ENCODE results near the gene CLDND1. TPM values are rescaled to one million over a fixed set of nuclear protein-coding genes. Genes with fewer than 3 reads are reported as not detected.

CLDND1 gene
- total RNA-seq, 4 donors from 2014 or later: 80.0 to 192 (median 109) TPM

DNA sequence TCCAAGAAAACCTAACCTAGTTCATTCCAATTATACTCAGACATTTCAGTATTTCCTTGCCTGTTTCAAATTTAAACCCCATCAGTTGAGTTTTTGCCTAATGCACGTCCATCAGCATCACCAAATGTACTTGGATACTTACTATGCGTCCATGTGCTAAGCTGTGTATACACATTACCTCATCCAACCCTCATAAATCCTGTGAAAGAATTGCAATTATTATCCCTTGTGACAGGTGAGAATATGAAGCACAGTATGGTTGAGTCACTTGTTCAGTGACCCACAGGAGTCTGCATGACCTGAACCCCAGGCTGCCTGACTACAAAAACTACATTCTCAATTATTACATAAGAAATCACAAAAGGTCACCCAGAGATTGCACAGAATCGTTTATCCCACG lies 22.7 kb downstream of the CLDND1 start:
- Histone ChIP-seq H3K36me3 (no peaks in the 10 kb centered on the region), H3K27ac (peak overlapping the region in 1 of 4 donors; percentile 8), H3K4me3 (no peak overlapping the region), H3K27me3 (no peaks in the 10 kb centered on the region), H3K4me1 (peaks cover 0 to 24% (median 0%) of the 10 kb centered on the region in 3 donors), H3K9me3 (no peaks in the 10 kb centered on the region)
- WGBS, 2 donors: 71 to 74% methylated on average over 4 of the region's 4 CpGs
- intact Hi-C loops (cut with DNase I): no loop called here
- no peak for TF ChIP-seq POLR2A (IDR thresholded peaks at IDR 0.05)
- TF ChIP-seq, protein P1, sequence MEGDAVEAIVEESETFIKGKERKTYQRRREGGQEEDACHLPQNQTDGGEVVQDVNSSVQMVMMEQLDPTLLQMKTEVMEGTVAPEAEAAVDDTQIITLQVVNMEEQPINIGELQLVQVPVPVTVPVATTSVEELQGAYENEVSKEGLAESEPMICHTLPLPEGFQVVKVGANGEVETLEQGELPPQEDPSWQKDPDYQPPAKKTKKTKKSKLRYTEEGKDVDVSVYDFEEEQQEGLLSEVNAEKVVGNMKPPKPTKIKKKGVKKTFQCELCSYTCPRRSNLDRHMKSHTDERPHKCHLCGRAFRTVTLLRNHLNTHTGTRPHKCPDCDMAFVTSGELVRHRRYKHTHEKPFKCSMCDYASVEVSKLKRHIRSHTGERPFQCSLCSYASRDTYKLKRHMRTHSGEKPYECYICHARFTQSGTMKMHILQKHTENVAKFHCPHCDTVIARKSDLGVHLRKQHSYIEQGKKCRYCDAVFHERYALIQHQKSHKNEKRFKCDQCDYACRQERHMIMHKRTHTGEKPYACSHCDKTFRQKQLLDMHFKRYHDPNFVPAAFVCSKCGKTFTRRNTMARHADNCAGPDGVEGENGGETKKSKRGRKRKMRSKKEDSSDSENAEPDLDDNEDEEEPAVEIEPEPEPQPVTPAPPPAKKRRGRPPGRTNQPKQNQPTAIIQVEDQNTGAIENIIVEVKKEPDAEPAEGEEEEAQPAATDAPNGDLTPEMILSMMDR (IDR thresholded peaks at IDR 0.05): no peak
- no peak for DNase-seq

DNA sequence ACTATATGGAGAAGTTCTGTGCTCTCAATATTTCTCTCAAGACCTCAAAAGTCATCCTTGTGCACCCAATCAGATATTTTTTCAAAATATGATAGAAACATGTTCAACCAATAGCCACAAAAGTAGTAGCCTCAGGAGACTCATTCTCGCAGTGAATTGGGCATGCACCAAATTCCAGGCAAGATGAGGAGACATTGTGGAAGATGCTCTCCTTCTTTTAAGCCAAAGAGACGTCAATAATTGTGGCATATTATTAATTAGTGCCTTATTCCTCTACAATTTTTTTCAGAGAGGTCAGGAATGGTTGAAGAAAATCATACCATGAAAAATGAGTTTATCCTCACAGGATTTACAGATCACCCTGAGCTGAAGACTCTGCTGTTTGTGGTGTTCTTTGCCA lies 25.3 kb downstream of the CLDND1 start, which contains the start of gene OR5K2:
OR5K2 (plus strand) TSS at position 301 of the 400 bp plus-strand sequence; CDS start at position 301, 0 bp downstream.
- DNase-seq: no peak
- TF ChIP-seq POLR2A (IDR thresholded peaks at IDR 0.05): no peak
- TF ChIP-seq, protein P1 (IDR thresholded peaks at IDR 0.05): no peak
- 81 to 86% methylated on average over 2 of the region's 2 CpGs for WGBS, 2 donors
- no peaks in the 10 kb centered on the region for H3K27me3 ChIP-seq
- no peaks in the 10 kb centered on the region for H3K9me3 ChIP-seq
- H3K27ac ChIP-seq: no peak within 1 kb of the TSS
- H3K36me3 ChIP-seq: no peaks in the 10 kb centered on the region
- intact Hi-C loops (cut with DNase I): no loop called here
- H3K4me1 ChIP-seq: peaks cover 0 to 21% (median 0%) of the 10 kb centered on the region in 3 donors
- no peak within 1 kb of the TSS for H3K4me3 ChIP-seq

DNA sequence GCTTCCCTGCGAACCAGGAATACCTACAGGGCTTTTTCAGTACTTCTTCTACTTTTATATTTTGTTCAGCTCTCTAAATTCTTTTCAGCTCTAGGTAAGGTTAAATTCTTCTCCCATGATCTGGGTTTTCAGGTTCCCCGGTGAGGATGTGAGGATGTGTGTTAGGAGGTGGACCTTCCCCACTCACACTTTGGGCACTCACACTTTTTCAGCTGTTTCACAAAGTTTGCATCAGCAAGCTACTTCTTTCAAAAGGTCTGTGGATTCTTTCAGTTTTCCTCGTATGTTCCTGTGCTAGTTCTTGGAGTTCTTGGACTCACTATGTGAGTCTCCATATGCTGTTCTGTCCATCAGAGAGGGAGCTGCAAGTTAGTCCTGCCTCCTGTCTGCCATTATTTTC lies 39.1 kb downstream of the CLDND1 start:
- Histone ChIP-seq H3K27ac (no peak overlapping the region), H3K4me3 (no peak overlapping the region), H3K27me3 (no peaks in the 10 kb centered on the region), H3K4me1 (no peaks in the 10 kb centered on the region), H3K36me3 (no peaks in the 10 kb centered on the region), H3K9me3 (peaks cover 0 to 33% (median 14%) of the 10 kb centered on the region in 3 donors)
- no peak for DNase-seq
- intact Hi-C loops (cut with DNase I): no loop called here
- TF ChIP-seq POLR2A (IDR thresholded peaks at IDR 0.05): no peak
- TF ChIP-seq, protein P1 (IDR thresholded peaks at IDR 0.05): no peak
- 62 to 77% methylated on average over 3 of the region's 3 CpGs for WGBS, 2 donors

DNA sequence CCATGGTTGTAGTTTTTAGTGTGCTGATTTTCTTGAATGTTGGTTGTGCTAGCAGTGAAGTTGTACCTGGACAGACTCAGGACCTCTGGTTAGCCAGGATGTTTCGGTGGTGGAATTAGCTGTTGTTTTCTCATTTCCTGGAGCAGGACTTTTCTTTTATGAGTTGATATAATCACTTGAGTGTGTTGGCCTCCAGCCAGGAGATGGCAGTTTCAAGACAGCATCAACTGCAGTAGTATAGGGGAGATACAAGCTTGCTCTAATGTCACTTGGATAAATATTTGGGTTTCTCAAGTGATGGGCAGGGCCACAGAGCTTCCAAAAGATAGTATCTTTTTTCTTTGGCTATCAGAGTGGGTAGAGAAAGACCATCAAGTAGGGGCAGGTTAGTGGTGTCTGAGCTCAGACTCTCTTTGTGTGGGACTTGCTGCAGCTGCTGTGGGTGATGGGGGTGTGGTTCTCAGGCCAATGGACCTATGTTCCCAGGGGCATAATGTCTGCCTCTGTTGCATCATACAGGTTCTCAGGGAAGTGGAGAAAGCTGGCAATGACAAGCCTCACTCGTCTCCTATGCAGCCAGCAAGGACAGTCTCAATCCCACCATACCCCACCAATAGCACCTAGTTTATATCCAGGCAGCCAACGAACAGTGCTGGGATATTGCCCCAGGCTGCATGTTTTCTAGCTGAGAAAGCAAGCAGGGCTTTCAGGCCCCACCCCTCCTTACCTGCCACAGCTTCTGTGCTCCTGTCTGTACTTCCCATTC lies 39.8 kb downstream of the CLDND1 start:
- no peaks in the 10 kb centered on the region for H3K36me3 ChIP-seq
- intact Hi-C loops (cut with DNase I): no loop called here
- WGBS, 2 donors: 47 to 60% methylated on average over 2 to 3 of the region's 3 CpGs
- H3K4me3 ChIP-seq: no peak overlapping the region
- no peak overlapping the region for H3K27ac ChIP-seq
- no peaks in the 10 kb centered on the region for H3K4me1 ChIP-seq
- H3K9me3 ChIP-seq: peaks cover 0 to 34% (median 14%) of the 10 kb centered on the region in 3 donors
- TF ChIP-seq, protein P1 (IDR thresholded peaks at IDR 0.05): no peak
- no peak for TF ChIP-seq POLR2A (IDR thresholded peaks at IDR 0.05)
- no peaks in the 10 kb centered on the region for H3K27me3 ChIP-seq
- DNase-seq: no peak

Small RNAs within 50 kb of the gene (small RNA-seq; reads per million reads assigned to genes)
- gene RPL38P4: 0 reads per million in 4 donors

Other genes starting within 250 kb of the CLDND1 start
- gene OR5H2, start 240.4 kb downstream of the CLDND1 start, total RNA-seq: not detected
- gene OR5K4, start 169.0 kb downstream of the CLDND1 start, total RNA-seq: not detected
- gene OR5K3, start 132.2 kb downstream of the CLDND1 start, total RNA-seq: not detected
- not detected for gene OR5K1, start 59.7 kb downstream of the CLDND1 start, total RNA-seq
- not detected for gene OR5K2, start 25.2 kb downstream of the CLDND1 start, total RNA-seq
- 1 to 10 TPM; 1.5 to 2.7 (median 1.7) TPM for gene GPR15, start 9.1 kb upstream of the CLDND1 start, total RNA-seq
- 10 to 100 TPM; 18.3 to 23.6 (median 21.4) TPM for gene CPOX, start 70.7 kb upstream of the CLDND1 start, total RNA-seq
- 1 to 10 TPM; 3.9 to 5.3 (median 4.4) TPM for gene ST3GAL6, start 240.4 kb upstream of the CLDND1 start, total RNA-seq

Measured in esophagus squamous epithelium (tissue), 5 donors.